Measurements from ENCODE around the gene HOGA1. TPM values are rescaled to one million over a fixed set of nuclear protein-coding genes. Genes with fewer than 3 reads are reported as not detected.

Gene HOGA1
- total RNA-seq, 4 donors from 2014 or later: 0.67 to 4.5 (median 0.93) TPM

DNA sequence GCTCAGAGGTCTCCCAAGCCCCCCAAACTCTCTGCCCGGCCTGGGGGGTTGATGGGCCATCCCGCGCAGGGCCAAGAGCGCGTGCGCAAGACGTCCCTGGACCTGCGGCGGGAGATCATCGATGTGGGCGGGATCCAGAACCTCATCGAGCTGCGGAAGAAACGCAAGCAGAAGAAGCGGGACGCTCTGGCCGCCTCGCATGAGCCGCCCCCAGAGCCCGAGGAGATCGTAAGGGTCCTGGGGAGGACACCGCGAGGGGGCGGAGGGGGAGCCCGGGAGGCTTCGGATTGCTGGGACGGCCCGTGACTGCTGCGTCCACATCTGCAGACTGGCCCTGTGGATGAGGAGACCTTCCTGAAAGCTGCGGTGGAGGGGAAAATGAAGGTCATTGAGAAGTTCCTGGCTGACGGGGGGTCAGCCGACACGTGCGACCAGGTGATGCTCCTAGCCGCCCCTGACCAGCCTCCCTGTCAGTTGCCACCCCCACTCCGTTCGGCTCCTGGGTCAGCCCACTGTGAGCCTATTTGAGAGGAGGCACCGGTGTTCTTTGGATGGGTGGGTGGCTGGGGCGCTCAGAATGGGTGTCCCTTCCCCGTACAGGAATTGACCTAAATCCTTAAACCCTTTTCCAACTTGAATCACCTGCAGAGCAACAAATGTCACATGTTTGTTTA, 5.9 kb upstream of the HOGA1 start:
- peaks cover 10 to 12% of the 10 kb centered on the region in 2 donors for H3K4me1 ChIP-seq
- intact Hi-C loops (cut with DNase I): no loop called here
- H3K4me3 ChIP-seq (replicated peaks in 1 of 3): no peak overlapping the region
- no peaks in the 10 kb centered on the region for H3K9me3 ChIP-seq
- 70 to 74% methylated on average over 32 of the region's 40 CpGs for WGBS, 2 donors
- no peaks in the 10 kb centered on the region for H3K36me3 ChIP-seq
- H3K27ac ChIP-seq: no peak overlapping the region
- TF ChIP-seq, protein P1, sequence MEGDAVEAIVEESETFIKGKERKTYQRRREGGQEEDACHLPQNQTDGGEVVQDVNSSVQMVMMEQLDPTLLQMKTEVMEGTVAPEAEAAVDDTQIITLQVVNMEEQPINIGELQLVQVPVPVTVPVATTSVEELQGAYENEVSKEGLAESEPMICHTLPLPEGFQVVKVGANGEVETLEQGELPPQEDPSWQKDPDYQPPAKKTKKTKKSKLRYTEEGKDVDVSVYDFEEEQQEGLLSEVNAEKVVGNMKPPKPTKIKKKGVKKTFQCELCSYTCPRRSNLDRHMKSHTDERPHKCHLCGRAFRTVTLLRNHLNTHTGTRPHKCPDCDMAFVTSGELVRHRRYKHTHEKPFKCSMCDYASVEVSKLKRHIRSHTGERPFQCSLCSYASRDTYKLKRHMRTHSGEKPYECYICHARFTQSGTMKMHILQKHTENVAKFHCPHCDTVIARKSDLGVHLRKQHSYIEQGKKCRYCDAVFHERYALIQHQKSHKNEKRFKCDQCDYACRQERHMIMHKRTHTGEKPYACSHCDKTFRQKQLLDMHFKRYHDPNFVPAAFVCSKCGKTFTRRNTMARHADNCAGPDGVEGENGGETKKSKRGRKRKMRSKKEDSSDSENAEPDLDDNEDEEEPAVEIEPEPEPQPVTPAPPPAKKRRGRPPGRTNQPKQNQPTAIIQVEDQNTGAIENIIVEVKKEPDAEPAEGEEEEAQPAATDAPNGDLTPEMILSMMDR (IDR thresholded peaks at IDR 0.05): no peak
- no peak for TF ChIP-seq POLR2A (IDR thresholded peaks at IDR 0.05)
- no peaks in the 10 kb centered on the region for H3K27me3 ChIP-seq
- no peak for DNase-seq

DNA sequence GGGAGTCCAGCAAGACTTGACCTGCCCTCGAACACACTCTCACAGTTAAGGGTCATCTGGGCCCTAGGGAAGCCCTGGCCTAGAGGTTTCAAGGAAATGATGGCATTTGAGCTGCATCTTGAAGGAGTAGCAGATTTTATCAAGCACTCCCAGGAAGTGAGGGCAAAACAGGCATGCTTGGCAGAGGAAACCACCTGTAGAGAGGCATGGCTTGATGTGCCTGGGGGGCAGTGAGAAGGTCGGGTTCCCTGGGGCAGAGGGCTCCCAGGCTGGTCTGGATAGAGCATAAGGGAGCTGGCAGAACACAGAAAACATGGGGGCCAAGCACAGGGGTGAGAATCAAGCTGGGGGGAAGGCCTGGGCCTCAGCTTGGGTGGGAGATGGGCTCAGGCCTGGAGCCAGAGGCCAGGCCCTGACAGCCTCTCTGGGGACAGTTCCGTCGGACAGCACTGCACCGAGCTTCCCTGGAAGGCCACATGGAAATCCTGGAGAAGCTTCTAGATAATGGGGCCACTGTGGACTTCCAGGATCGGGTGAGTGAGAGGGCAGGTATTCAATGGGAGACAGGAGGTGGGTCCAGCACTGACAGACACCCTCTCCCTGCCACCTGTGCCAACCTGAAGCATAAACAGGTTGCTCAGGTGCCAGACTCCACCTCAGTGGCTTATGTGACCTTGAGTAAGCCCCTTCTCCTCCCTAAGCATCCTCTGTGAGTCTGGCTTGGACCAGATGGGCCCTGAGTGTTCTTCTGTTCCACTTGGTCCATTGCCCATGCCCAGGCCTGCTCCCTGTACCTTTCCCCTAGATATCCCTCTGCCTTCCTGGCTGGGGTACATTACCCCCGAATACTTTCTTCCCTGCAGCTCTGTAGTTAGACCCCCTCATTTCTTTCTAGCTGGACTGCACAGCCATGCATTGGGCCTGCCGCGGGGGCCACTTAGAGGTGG, 3.5 kb upstream of the HOGA1 start:
- no peak overlapping the region for H3K27ac ChIP-seq
- TF ChIP-seq POLR2A (IDR thresholded peaks at IDR 0.05): no peak
- TF ChIP-seq, protein P1 (IDR thresholded peaks at IDR 0.05): no peak
- intact Hi-C loops (cut with DNase I): no loop called here
- no peaks in the 10 kb centered on the region for H3K27me3 ChIP-seq
- DNase-seq: no peak
- WGBS, 2 donors: 87 to 88% methylated on average over 9 of the region's 9 CpGs
- H3K4me3 ChIP-seq (replicated peaks in 1 of 3): no peak overlapping the region
- H3K4me1 ChIP-seq: peaks cover 5 to 6% of the 10 kb centered on the region in 2 donors
- no peaks in the 10 kb centered on the region for H3K36me3 ChIP-seq
- no peaks in the 10 kb centered on the region for H3K9me3 ChIP-seq

DNA sequence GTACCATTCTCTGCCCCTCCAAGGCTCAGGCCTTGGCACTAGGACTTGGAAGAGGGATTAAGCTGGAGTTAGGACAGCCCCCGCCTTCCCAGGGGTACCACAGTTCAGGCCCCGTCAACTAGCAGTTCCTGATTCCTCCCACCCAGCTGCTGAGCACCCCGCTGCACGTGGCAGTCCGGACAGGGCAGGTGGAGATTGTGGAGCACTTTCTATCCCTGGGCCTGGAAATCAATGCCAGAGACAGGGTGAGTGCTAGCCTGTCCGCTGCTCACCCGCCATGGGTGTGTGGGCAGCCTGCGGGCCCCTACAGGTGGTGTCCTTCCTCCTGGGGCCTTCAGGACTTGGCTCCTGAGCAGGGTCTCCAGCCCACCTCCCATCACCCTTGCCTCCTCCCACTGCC, 2.0 kb upstream of the HOGA1 start:
- no peaks in the 10 kb centered on the region for H3K36me3 ChIP-seq
- H3K27me3 ChIP-seq: no peaks in the 10 kb centered on the region
- WGBS, 2 donors: 94 to 100% methylated on average over 2 to 8 of the region's 8 CpGs
- no peak for DNase-seq
- H3K9me3 ChIP-seq: no peaks in the 10 kb centered on the region
- TF ChIP-seq POLR2A (IDR thresholded peaks at IDR 0.05): no peak
- TF ChIP-seq, protein P1 (IDR thresholded peaks at IDR 0.05): no peak
- no peak overlapping the region for H3K4me3 ChIP-seq (replicated peaks in 1 of 3)
- H3K27ac ChIP-seq: no peak overlapping the region
- H3K4me1 ChIP-seq: peaks cover 5 to 6% of the 10 kb centered on the region in 2 donors
- intact Hi-C loops (cut with DNase I): no loop called here

DNA sequence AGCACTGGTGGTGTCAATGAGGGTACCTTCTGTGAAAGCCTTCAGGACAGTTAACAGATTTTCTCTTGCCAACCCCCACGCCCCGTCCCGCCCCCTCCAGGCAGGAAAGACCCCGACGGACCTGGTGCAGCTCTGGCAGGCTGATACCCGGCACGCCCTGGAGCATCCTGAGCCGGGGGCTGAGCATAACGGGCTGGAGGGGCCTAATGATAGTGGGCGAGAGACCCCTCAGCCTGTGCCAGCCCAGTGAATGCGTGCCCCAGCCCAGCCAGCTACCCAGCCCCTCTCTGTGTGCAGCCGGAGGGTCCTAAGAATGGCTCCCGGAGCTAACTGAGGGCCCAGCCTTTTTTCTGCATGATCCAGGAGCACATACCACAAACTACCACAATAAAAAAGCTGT, 713 bp upstream of the HOGA1 start:
- WGBS, 2 donors: 95 to 97% methylated on average over 7 to 11 of the region's 13 CpGs
- H3K36me3 ChIP-seq: no peaks in the 10 kb centered on the region
- intact Hi-C loops (cut with DNase I): no loop called here
- DNase-seq: no peak
- no peak for TF ChIP-seq POLR2A (IDR thresholded peaks at IDR 0.05)
- TF ChIP-seq, protein P1 (IDR thresholded peaks at IDR 0.05): no peak
- H3K27ac ChIP-seq: no peak overlapping the region
- H3K9me3 ChIP-seq: no peaks in the 10 kb centered on the region
- no peak overlapping the region for H3K4me3 ChIP-seq (replicated peaks in 1 of 3)
- H3K4me1 ChIP-seq: peaks cover 5 to 6% of the 10 kb centered on the region in 2 donors
- H3K27me3 ChIP-seq: no peaks in the 10 kb centered on the region
